GM18498 (cell line): ENCODE measurements around the gene KY.

Experiments used
- ATAC-seq: cut with Tn5 transposase; IDR thresholded peaks from one replicate; pipeline ENCODE4 v1.9.1; 2021; ENCODE audit warnings: mild to moderate bottlenecking, moderate library complexity; ENCODE audit not compliant: unreplicated experiment

Gene KY

DNA sequence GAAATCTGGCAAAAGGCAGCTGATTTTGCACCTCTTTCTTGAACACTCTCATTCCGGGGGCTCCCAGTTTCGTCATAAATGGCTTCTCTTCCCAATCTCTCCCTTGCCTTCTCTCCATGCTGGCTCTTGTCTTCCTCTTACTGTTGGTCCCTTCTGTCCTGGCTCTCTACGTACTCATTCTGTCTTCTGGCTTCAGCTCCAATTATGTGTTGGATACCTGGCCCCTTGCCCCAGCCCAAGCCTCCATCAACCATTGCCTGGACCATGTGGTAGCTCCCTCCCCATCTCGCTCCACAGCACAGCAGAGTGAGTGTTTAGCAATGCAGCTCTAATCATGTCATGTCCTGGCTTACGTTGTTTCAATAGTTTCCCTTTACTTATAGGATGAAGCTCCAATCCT is 21.7 kb upstream of the KY start:
- ATAC-seq = no peak

DNA sequence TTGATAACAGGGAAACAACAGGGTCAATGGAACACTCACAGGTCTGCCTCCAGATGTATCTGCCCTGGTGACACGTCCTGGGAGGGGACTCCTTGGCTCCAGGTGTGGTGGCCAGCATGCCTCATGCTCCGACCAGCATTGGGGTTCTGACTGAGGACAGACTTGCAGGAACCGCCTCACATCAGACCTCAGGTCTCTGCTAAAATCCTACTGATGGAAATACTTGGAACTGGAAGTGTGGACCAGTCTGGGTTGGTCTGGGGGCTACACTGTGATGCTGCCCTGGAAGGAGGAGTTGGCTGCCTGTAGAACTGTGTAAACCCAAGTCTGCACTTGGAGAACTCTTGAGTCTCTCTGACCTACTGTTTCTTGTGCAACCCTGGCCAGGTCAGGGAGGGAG is 17.1 kb upstream of the KY start:
- no peak for ATAC-seq

DNA sequence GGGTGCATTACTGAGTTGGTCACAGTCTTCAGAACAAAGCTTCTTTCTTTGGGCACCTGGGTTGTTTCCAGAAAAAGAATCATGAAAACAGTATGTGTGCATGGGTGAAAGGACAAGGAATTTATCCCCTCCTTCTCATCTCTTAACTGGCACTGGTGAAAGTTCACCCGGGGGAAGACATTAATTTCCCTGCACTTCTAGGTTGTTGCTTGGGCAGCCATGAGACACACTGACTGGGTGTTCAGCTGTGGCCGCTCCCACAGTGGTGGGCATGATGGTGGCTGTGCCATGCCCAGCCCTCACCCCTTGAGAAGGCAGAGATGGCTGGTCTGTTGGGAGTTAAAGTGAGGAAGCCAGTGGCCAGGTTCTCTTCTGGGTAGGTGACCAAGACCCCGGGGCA is 16.6 kb upstream of the KY start:
- ATAC-seq = no peak

DNA sequence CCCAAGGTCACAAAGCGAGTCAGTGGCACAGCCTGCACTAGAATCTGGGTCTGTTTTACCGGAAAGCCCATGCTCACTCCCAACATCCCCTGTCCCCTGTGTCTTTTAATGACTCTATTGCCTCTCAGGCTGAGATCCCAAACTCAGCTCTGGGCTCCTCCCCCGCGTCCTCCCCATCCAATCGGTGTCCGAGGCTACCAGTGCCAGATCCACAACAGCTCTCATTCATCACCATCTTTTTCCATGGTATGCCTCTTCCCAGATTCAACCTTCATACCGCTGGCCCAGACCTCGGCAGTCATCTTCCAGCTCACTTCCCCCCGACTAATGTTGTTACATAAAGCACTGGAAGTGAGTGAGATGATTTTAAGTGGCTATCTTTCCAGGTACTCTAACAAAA is 16.1 kb upstream of the KY start:
- no peak for ATAC-seq

DNA sequence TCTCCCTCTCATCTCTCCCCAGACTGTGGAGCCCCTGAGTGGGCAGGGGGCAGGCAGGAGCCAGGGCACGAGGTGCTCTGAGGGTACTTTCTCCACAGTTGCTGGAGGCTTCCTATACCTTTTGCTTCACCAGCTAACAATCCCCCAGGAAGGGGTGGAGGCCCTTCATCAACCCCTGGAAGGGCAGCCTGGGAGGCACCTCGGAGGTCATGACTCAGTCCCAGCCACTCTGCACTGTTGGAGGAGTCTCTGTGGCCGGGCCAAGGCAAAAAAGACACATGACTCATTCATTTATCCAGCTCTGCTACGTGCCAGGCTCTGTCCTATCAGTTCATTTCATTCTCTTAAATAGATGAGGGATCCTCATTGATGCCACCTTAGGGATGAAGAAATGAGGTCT is 15.6 kb upstream of the KY start:
- no peak for ATAC-seq

DNA sequence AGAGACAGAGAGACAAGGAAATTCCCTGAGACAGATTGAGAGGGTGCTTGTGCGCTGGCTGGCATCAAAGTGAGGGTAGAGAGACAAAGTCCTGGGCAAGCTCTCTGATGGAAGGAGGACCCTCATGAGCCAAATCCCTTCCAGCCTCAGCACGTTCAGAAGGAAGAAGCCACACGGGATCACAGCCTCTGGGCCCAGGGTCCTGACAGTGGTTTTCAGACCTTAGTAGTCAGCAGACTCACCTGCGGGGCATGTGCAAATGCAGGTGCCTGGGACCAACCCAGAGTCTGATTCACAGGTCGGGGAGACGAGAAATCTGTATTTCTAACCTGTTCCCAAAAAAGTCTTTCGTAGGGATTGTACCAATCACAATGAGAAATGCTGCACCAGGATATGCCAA is 15.2 kb upstream of the KY start:
- no peak for ATAC-seq

DNA sequence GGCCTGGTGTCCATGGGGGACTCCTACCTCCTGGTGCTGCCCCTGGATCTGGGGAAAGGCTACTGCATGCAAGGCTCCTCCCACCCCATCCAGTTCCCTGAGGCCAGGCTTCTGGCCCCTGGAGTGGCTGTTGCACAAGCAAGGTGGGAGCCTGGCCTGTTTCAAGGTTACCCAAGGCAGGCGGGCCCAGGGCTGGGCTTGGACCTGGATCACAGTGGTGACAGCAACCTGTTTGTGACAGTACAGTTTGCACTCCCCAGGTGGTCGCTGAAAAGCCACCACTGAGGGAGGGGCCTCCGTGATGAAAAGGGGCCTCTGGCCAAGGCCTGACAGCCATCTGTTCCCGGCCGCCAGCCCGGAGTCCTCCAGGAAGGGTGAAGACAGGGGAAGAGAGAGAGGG is 14.4 kb upstream of the KY start:
- ATAC-seq = no peak

DNA sequence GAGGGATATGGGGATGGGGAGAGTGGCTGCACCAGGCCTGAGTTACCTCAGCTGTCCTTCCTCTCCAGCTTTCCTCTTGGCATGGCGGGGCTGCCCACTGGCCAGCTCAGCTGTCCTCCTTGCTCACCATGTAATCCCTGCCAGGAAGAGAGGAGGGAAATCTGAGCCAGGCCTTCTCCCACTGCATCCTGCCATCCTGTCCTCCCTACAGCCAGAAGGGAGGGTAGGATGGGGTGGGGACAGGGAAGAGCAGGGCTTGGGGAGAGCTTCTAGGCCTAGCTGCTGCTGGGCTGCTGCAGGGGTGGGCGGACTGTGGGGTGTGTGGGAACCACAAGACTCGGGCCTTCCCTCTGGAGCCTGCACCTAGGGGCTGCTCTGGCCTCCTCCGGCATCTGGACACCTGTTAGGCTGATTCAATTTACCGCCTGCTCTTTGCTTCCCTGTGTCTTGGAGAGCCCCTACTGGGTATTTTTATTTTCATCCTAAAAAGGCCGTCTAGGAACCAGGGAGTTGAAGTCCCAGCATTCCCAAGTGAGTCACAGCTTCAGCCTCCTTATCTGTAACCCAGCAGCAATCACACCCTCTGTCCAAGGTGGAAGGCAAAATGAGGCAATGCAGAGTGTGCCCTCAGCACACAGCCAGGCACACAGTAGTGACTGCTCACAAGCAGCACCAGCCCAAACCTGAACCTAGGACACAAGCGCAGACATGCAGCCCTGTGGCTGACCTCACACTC is 13.1 kb upstream of the KY start:
- ATAC-seq = no peak

DNA sequence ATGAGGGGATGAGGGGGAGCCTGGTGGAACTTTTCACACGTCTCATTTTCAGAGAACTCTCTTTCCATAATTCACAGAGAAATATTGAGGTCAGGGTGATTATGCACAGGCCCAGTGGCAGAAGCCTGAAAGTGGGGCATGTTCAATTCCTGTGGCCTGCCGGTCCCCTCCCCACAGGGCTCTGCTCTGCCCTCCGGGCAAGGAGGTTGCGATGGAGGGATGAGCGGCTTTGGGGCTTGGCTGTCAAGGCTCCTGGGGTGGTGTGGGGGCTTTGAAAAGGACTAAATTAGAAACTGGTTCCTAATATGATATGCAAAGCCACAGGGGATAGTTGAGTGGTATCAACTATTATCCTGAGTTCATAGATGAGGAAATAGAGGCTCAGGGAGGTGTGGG is 9.2 kb upstream of the KY start:
- no peak for ATAC-seq

DNA sequence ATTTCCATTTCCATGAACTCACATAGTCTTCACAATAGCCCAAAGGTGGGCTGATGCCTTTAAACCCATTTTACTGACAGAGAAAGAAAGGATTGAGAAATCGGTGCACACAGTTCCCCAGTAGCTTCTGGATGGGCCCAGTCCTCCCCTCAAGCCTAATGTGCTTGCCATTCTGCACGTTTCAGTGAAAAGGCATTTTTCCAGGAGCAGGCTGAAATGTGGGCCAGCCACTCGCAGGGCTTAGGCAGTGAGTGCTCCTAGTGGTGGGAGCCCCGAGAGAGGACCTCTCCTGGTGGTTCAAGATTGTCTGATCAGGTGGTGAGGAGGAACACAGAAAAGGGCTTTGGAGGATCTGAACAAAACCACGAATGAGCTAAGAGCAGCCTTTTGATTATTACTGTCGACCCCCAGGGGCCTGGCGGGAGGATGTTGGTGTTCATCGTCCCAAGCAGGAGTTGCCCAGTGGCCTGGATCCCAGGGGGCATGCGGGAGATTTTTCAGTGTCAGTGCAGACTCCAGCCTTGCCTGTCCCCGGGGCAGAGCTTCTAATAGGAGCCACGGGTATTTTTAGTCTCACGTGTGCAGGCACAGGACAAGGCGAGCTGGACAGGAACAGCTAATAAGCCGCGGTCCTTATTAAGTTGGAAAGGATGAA is 8.7 kb upstream of the KY start:
- no peak for ATAC-seq

DNA sequence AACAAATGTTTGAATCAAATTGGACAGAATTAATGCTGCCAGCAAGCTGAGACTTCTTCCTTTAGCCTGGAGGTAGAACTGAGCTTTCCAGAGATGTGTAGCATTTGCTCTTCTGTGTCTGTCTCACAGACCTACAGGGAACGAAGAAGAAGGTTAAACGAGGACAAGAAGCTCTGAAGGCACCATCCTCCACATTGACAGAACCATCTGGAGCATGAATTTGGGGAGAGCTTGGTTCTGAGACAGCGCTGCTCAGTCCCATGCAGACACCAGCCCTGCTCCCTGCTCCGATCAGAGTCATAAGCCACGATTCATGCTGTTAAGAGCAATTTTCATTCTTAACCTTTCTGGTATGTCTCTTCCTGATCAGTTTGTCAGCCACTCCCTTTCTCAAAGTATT is 7.7 kb upstream of the KY start:
- ATAC-seq = no peak

DNA sequence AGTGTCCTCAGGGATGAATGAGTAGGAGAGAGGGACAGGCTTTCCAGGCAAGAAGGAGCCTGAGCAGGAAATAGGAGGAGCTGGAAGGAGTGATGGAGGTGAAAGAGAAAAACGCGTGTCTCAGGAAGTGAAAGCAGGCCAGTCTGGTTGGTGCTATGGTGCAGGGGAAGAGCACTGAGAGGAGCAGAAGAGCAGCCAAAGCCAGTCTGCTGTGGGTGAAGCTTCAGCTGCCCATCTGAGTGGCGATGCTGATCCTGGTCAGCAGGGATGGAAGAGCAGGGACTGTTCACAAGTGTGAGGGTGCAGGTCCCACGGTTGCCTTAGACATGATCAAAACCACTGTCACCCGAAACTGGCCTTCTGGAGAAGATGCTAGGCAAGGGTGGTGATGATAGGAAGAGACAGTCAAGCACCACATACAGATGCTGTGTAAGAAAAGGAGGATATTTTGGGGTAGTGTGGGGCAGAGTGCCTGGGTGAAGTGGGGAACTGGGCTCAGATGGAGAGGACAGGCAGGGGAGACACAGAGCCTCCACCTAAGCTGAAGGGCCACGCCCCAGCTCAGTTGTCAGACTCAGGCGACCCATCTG is 5.5 kb upstream of the KY start:
- ATAC-seq = no peak

DNA sequence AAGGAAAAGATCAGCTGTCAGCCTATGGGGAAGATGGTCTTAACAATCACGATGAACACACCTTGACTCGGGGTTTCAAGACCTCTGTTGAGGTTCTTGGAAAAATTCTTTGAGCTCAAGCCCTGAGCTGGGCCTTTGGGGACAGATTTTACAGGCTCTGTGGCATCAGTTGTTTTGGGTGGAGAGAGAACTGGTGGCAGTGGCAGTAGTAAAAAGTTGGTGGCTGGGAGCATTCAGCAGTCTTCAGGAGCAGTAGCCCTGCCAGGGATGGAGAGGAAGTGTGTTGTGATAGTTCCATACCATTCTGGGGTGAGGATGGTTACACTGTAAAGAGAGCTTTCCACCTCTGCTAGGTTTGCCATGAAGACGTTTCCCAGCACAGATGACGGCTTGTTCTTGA is 4.9 kb upstream of the KY start:
- ATAC-seq = no peak

DNA sequence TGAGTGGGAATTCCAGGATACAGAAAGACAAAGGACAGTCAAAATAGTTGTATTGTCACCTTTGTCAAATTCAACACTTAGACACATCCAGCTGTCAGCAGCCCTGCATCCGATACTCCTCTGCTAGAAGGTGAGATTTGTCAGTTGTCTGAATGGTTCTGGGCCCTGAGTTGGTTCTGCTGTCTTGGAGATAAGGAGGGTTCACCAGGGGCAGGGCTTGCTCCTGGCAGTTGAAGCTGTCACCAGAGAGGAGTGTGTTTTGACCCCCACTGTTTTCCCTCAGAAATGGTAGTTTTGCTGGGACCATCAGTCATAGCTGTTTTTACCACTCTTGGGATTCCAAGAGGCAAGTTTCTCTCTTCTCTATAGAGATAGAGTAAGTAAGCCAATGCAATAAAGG is 3.2 kb upstream of the KY start:
- ATAC-seq = no peak

DNA sequence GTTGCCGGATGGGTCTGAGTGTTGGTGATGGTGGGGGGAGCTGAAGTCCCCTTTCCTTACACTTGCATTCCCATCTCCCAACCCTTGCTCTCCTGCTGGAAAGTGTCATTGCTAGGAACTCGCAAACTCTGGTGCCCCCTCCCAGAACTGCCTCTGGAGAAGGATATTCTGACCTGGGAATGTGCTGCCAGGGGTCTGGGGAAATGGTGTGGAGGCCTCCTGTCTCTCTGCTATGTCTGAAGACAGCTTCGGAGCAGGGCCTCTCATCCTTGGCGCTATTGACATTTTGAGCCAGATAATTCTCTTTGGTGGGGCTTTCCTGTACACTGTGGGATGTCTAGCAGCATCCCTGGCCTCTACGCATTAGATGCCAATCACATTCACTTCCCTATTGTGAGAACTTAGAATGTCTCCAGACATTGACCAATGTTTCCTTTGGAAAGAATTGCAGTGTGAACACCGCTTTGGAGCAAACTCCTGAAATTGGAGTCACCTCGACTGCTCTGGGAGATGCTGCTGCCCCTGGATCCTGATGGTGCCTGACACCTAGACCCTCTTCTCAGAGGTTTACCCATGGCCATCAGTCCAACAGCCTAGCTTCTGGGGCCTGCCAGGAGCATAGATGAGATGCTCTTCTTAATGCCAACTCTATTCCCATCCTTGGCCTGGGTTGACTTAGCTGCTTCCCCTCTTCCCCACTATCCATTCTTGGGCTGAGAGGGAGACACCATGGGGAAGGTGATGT is 2.2 kb upstream of the KY start:
- no peak for ATAC-seq

DNA sequence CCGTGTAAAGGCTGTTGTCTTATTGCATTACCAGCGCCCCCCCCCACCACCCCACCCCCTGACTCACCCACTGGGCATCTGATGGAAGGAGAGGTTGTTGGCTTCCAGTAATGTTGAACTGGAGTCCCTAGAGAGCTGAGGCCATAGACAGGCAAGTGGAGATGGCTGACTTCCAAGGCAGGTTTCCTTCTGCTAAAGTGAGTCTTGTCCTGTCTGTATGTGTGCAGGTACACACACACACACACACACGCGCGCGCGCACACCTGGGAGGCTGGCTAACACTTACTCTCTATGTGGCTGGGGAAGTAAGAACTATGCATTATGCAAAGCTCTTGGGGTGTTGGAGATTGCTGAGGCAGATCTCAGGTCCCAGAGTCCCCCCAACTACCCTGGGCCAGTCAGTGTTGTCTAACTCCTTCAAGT is 1.6 kb upstream of the KY start:
- no peak for ATAC-seq

DNA sequence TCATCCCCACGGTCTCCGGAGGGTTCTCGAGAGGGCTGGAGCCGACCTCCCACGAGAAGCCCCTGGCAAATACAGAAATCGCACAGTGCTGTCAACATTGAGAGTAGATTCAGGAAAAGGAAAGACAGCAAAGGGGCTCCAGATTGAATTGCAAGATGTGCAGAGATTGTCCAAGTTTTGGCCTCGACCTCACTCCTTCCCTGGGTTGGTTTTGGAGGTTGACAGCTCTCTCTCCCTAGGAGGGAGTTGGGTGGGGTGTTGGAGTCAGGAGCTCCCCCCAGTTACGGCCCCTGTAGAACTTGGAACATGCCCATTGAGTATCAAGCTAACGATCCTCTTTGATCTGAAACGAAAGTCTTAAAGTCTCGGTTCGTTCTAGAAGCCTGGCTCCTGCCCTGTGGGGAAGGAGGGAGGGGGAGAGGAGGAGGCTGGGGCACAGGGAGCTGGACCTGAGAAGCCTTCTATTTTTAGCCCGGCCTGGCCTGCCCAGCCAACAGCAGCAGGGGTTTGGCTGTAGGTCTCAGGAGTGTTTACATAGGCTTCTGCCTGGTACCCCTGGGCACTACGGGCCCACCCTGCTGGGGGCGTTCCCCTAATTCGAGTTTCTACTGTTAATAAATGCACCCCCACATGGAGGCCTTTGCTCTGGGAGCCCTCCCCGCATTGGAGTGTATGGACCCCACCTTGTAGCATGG is 672 bp upstream of the KY start:
- no peak for ATAC-seq

DNA sequence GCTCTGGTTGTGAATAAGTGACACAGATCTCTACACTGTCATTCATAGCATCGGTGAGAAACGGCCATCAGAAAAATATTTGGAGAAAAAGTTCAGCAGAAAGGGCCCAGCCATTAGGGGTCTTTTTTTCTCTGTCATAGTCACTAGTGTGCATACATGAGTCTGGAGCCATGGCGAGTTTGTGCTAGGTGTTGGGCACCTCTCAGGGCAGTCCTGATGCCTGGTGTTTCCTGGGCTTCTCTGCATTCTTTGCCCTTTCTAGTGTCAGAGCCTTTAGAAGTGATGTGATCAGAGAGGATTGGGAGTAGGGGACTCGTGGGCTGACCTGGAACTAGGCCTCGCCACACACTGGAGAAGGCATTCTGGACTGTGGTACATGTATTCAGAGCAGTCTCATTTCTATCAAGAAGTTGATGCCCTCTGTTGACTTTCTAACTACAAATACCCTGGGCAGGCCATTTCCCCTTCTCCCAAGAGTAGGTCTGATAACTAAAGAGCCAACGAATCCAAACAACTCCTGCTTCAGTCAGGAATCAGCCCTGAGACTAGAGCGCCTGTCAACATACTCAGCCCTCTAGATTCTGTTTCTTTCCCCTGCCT is 1.6 kb downstream of the KY start:
- ATAC-seq = no peak

DNA sequence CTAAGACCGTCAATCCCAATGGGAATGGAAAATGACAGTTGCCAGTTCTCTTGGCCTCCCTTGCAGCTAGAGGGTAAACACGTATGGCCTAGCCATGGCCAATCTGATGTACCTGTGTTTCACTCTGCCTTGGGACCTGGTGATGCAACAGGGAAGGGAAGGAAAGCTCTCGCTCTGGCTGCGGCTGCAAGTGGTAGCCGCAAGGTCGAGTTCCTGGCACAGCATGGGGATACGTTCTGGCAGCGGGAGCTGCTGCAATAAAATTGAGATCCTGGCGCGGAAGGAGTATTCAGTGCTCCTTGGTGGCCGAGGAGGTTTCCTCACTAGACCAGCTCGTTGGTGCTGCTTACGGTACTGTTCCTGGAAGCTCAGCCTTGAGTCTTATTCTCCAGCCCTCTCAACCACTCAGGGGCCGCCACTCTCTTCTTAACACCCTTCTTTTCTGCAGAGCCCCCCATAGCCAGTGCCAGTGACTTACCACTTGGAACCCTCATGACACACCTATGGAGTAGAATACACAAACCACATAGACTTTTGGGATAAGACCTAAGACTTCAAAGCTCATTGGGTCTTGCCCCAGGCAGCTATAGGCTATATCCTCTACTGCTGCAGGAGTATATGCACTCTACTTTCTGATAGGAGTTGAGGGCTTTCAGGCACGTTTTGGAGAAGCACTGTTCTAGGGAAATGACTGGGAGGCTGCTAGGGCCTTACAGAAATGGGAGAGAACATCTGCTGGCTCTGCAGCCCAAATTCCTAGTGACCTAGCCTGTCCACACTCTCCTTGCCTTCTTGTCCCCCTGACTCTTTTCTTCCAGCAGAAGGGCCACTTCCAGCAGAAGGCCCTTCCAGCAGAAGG is 2.7 kb downstream of the KY start:
- ATAC-seq = no peak

DNA sequence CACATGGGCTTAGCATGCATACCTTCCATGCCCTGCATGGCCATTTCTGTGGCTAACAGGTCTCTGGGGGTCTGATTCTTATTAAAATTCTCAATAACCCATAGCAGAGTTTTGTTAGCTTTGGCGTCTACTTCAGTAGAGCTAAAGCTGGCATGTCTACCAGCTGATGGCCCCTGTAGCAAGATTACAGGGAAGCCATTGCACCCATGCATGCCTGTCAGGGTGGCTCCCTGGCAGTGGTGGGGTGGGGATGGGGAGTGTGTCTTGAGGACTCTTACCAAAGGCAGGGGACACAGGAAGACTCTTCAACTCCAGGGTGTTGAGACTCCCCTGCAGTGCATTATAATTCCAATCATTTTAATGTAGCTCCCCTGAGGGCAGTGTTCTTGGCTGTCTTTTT is 4.7 kb downstream of the KY start:
- ATAC-seq = no peak
